Stimulated activated CD4-positive, alpha-beta T cell treated with anti-CD3 and anti-CD28 coated beads, Interleukin-15, amount 100 ng/mL, for 48 hours (primary cell): ENCODE data around the gene IRF5.

Experiments
- DNase-seq, 2 donors: peaks; one replicate each; pipeline ENCODE4 v3.0.0-alpha.2; 2020; ENCODE audit warnings: low read depth in 2 of 2

Gene IRF5

GRCh38 chr7:128919881-128920799 is 17.6 kb upstream of the IRF5 start:
- no peak for DNase-seq

GRCh38 chr7:128920913-128921582 is 16.7 kb upstream of the IRF5 start:
- no peak for DNase-seq

- DNase-seq = no peak
Measured at GRCh38 chr7:128921866-128922440, 15.8 kb upstream of the IRF5 start.

GRCh38 chr7:128922496-128923410 is 15.0 kb upstream of the IRF5 start:
- DNase-seq = no peak

- no peak for DNase-seq
Measured at GRCh38 chr7:128923411-128923800, 14.3 kb upstream of the IRF5 start.

- DNase-seq = no peak
Measured at GRCh38 chr7:128924707-128925588, 12.8 kb upstream of the IRF5 start.

- no peak for DNase-seq
Measured at GRCh38 chr7:128928159-128928813, 9.4 kb upstream of the IRF5 start.

GRCh38 chr7:128928882-128929788 is 8.6 kb upstream of the IRF5 start:
- no peak for DNase-seq

GRCh38 chr7:128931190-128931798 is 6.4 kb upstream of the IRF5 start:
- DNase-seq = no peak

- DNase-seq = no peak
Measured at GRCh38 chr7:128931965-128932861, 5.5 kb upstream of the IRF5 start.

GRCh38 chr7:128932862-128933179 is 4.9 kb upstream of the IRF5 start:
- DNase-seq = no peak

- DNase-seq = peak in 1 of 2 donors; percentile 41
Measured at GRCh38 chr7:128933180-128933891, 4.4 kb upstream of the IRF5 start.

- no peak for DNase-seq
Measured at GRCh38 chr7:128934361-128935341, 3.1 kb upstream of the IRF5 start.

- no peak for DNase-seq
Measured at GRCh38 chr7:128935342-128935730, 2.4 kb upstream of the IRF5 start.

GRCh38 chr7:128936798-128937197 is 929 bp upstream of the IRF5 start:
- DNase-seq = no peak

- no peak for DNase-seq
Measured at GRCh38 chr7:128937271-128937646, 468 bp upstream of the IRF5 start.
